GM23338 (cell line): ENCODE data around the gene SPECC1L.

ENCODE experiments used
- EZH2 ChIP-seq: fragments of 200-600 bp; sonication (generic); IDR thresholded peaks from one replicate; pipeline ENCODE4 v1.8.0; 2017; ENCODE audit warnings: antibody characterized with exemption, mild to moderate bottlenecking, low read depth; ENCODE audit not compliant: unreplicated experiment
- EZH2phosphoT487 ChIP-seq: fragments of 200-600 bp; sonication (generic); IDR thresholded peaks from one replicate; pipeline ENCODE4 v1.8.1; 2018; ENCODE audit warnings: antibody characterized with exemption; ENCODE audit not compliant: unreplicated experiment
- POLR2AphosphoS5 ChIP-seq: IDR thresholded peaks from 2 replicates; pipeline ENCODE4 v1.6.1; 2016; ENCODE audit warnings: antibody characterized with exemption, low read depth
- TF ChIP-seq, protein P1 (sequence below), 2 experiments: fragments of 200-600 bp in 1 of 2; sonication (generic) in 1 of 2; conservative IDR thresholded peaks; 2 replicates each; pipeline versions ENCODE4 v1.5.1 to v1.6.1; 2016 to 2017; ENCODE audit warnings: antibody characterized with exemption in 2 of 2, low read depth in 2 of 2, mild to moderate bottlenecking in 2 of 2, moderate library complexity in 1 of 2

DNA sequence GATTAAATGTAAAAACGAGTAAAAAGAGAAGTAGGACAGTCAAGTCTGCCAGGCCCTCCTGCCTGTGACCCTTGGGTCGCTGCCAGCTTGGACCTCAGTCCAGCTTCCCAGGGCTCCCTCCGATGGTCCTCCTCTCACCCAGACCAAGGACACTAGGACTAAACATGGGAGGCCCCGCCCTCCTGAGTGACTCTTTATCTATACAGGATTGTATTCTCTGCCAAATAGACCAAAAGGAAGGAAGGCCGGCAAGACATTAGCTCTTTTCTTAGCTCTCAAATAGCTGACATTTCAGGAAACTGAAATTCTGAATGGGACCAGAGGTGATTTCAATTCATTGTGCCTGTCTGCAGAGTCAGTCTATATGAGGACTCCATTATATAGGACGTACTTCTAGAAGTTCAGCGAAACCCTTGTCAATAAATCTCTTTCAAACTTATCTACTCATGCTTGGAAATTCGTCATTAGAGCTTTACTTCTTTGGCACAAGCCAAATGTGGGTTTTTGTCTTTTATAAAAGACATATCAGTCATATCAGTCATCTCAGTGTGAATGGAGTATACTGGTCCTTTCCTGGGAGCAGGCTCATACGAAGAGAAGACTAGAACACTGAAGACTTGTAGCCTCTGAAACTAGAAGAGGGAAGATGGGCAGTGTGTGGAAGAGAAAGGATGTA is 185.3 kb downstream of the SPECC1L start:
- no peak for TF ChIP-seq EZH2phosphoT487
- TF ChIP-seq, protein P1, sequence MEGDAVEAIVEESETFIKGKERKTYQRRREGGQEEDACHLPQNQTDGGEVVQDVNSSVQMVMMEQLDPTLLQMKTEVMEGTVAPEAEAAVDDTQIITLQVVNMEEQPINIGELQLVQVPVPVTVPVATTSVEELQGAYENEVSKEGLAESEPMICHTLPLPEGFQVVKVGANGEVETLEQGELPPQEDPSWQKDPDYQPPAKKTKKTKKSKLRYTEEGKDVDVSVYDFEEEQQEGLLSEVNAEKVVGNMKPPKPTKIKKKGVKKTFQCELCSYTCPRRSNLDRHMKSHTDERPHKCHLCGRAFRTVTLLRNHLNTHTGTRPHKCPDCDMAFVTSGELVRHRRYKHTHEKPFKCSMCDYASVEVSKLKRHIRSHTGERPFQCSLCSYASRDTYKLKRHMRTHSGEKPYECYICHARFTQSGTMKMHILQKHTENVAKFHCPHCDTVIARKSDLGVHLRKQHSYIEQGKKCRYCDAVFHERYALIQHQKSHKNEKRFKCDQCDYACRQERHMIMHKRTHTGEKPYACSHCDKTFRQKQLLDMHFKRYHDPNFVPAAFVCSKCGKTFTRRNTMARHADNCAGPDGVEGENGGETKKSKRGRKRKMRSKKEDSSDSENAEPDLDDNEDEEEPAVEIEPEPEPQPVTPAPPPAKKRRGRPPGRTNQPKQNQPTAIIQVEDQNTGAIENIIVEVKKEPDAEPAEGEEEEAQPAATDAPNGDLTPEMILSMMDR (conservative IDR thresholded peaks at IDR 0.05; ENCODE audit: low read depth in 2 of 2): no peak
- TF ChIP-seq POLR2AphosphoS5: no peak
- no peak for TF ChIP-seq EZH2
